IPS DF 6.9 (cell line): ENCODE measurements around the gene GLA.

ENCODE experiments used
- DNase-seq: peaks from one replicate; pipeline ENCODE4 v3.0.0-alpha.2; 2013; ENCODE audit warnings: low read depth, low spot score
- H3K27ac ChIP-seq: one replicate; pipeline ENCODE4 v1.5.1; 2013; ENCODE audit warnings: low read length, control low read depth
- H3K27me3 ChIP-seq: 2 replicates; pipeline ENCODE4 v1.6.1; 2013; ENCODE audit warnings: mild to moderate bottlenecking, low read length; ENCODE audit not compliant: control insufficient read depth, insufficient read depth
- H3K36me3 ChIP-seq: 2 replicates; pipeline ENCODE4 v1.6.1; 2013; ENCODE audit warnings: low read length; ENCODE audit not compliant: control insufficient read depth, insufficient read depth
- H3K4me1 ChIP-seq: 2 replicates; pipeline ENCODE4 v1.6.1; 2013; ENCODE audit warnings: low read length; ENCODE audit not compliant: control insufficient read depth, insufficient read depth
- H3K4me3 ChIP-seq: 2 replicates; pipeline ENCODE4 v1.5.1; 2013; ENCODE audit warnings: mild to moderate bottlenecking, low read length
- H3K9me3 ChIP-seq: 2 replicates; pipeline ENCODE4 v1.6.1; 2013; ENCODE audit warnings: low read length, inconsistent platforms; ENCODE audit not compliant: control insufficient read depth, insufficient read depth
- WGBS: extraction: QIAGEN DNeasy Blood & Tissue Kit; methylation state at CpG from one replicate; pipeline ENCODE4 v1.1.7; 2013; ENCODE audit warnings: mixed read lengths, missing lambda C conversion rate; ENCODE audit not compliant: insufficient read length, insufficient coverage; 5-methylcytosine and 5-hydroxymethylcytosine counted together

Gene GLA

GRCh38 chrX:101407748-101408531 is at the start of gene GLA, which contains the start of gene HNRNPH2:
GLA (minus strand) TSS chrX:101407925; CDS start chrX:101407903, 22 bp downstream.
HNRNPH2 (plus strand) TSS chrX:101408222; CDS start chrX:101411989, 3,767 bp downstream.
- DNase-seq = peak; percentile 86
- Histone ChIP-seq H3K36me3 (peaks cover 8% of the 10 kb centered on the region; the same call in 1 of the 2 replicates), H3K9me3 (no peaks in the 10 kb centered on the region), H3K4me1 (no peaks in the 10 kb centered on the region), H3K27ac (no peak within 1 kb of the TSS), H3K4me3 (peak within 1 kb of the TSS; percentile 51; the same call in 1 of the 2 replicates), H3K27me3 (no peaks in the 10 kb centered on the region)
- WGBS = no CpG with 5 or more reads among the region's 47 CpGs

GRCh38 chrX:101452056-101452455 is 44.3 kb upstream of the GLA start:
- Histone ChIP-seq H3K27me3 (no peaks in the 10 kb centered on the region), H3K27ac (no peak overlapping the region), H3K36me3 (no peaks in the 10 kb centered on the region), H3K4me1 (no peaks in the 10 kb centered on the region), H3K4me3 (no peak overlapping the region), H3K9me3 (no peaks in the 10 kb centered on the region)
- no peak for DNase-seq
- WGBS = no CpG with 5 or more reads among the region's 3 CpGs

DNA sequence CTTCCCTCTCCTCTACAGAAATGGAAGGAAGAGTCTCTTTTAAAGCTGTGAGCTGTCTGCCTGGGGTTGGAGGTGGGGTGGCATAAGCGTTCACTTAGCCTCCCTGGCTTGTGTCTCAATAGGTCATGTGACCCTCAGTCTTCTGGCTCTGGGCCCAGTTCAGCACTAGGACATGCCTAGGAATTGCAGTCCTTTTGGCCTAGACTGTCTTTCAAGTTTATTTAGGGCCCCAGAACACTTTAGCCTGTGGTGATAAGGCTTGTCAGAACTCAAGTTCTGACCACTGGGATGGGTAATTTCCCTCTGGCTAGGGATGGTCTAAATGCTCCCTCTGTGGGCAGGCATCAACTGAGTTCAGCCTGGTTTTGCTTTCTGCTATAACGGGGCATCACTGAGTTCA is 43.2 kb upstream of the GLA start:
- Histone ChIP-seq H3K4me3 (no peak overlapping the region), H3K27ac (no peak overlapping the region), H3K36me3 (no peaks in the 10 kb centered on the region), H3K27me3 (no peaks in the 10 kb centered on the region), H3K9me3 (no peaks in the 10 kb centered on the region), H3K4me1 (no peaks in the 10 kb centered on the region)
- WGBS = no CpG with 5 or more reads among the region's 2 CpGs
- DNase-seq = no peak

DNA sequence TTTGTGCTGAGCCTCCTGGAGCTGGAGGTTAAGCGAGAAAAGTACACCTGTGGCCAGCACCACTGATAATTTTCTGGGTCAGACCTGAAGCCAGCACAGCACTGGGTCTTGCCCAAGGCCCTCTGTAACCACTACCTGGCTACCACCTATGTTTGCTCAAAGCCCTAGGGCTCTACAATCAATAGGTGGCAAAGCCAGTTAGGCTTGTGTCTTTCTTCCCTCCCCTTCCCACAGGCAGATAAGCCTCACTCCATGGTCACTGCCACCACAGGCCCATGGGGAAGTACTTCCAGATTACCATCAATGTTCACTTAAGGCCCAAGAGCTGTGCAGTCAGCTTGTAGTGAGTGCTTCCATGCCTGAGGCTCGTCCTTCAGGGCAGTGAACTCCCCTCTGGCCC is 42.4 kb upstream of the GLA start:
- no peak overlapping the region for H3K4me3 ChIP-seq
- H3K27ac ChIP-seq = no peak overlapping the region
- WGBS = no CpG with 5 or more reads among the region's 2 CpGs
- DNase-seq = no peak
- H3K36me3 ChIP-seq = no peaks in the 10 kb centered on the region
- H3K9me3 ChIP-seq = no peaks in the 10 kb centered on the region
- H3K27me3 ChIP-seq = no peaks in the 10 kb centered on the region
- H3K4me1 ChIP-seq = no peaks in the 10 kb centered on the region

DNA sequence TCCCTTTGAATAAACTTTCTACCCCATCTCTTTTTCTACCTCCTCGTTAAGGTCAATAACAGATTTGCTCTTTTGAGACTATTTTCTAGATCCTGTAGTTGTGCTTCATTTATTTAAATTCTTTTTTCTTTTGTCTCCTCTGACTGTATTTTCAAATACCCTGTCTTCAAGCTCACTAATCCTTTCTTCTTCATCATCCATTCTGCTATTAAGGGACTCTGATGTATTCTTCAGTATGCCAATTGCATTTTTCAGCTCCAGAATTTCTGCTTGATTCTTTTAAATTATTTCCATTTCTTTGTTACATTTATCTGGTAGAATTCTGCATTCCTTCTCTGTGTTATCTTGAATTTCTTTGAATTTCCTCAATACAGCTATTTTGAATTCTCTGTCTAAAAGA is 41.6 kb upstream of the GLA start:
- no peaks in the 10 kb centered on the region for H3K36me3 ChIP-seq
- H3K9me3 ChIP-seq = no peaks in the 10 kb centered on the region
- no peak overlapping the region for H3K27ac ChIP-seq
- H3K4me1 ChIP-seq = no peaks in the 10 kb centered on the region
- H3K4me3 ChIP-seq = no peak overlapping the region
- H3K27me3 ChIP-seq = no peaks in the 10 kb centered on the region
- no peak for DNase-seq
- WGBS = no CpG with 5 or more reads among the region's 1 CpG

- no peaks in the 10 kb centered on the region for H3K27me3 ChIP-seq
- no CpG with 5 or more reads among the region's 2 CpGs for WGBS
- H3K4me3 ChIP-seq = no peak overlapping the region
- H3K27ac ChIP-seq = no peak overlapping the region
- peaks cover 2% of the 10 kb centered on the region; the same call in 1 of the 2 replicates for H3K36me3 ChIP-seq
- H3K4me1 ChIP-seq = no peaks in the 10 kb centered on the region
- H3K9me3 ChIP-seq = no peaks in the 10 kb centered on the region
- no peak for DNase-seq
These were observed 34.4 kb upstream of the GLA start for GRCh38 chrX:101442085-101442484.

DNA sequence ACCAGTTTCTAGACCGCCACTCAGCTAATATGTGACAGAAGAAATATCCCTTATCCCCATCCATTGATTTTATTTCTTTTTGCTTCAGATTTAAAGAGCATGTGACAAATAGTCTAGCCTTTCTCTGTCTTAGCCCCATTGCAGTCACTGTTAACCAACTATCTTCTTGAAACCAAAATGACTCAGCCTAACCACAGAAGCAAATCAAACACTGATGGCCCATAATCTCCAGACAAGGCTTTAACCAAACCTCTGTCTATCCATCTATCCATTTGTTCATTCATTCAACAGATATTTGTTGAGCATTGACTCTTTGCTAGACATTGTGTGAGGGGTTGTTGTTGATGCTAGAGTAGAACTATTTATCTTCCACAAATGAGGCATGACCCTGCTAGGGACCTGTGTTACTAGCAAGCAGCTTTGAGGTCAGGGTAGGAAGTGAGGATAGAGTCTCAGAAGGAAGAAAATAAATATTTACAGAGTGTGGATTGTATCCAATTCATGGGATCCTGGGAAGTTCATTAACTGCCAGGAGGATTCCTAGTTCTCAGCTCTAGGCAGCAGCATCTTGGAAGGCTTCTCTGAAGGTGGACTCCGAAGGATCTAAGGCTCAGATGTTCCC is 22.8 kb upstream of the GLA start:
- no peak for DNase-seq
- H3K27me3 ChIP-seq = no peaks in the 10 kb centered on the region
- H3K36me3 ChIP-seq = no peaks in the 10 kb centered on the region
- no peaks in the 10 kb centered on the region for H3K9me3 ChIP-seq
- no CpG with 5 or more reads among the region's 2 CpGs for WGBS
- no peak overlapping the region for H3K4me3 ChIP-seq
- no peak overlapping the region for H3K27ac ChIP-seq
- H3K4me1 ChIP-seq = no peaks in the 10 kb centered on the region

DNA sequence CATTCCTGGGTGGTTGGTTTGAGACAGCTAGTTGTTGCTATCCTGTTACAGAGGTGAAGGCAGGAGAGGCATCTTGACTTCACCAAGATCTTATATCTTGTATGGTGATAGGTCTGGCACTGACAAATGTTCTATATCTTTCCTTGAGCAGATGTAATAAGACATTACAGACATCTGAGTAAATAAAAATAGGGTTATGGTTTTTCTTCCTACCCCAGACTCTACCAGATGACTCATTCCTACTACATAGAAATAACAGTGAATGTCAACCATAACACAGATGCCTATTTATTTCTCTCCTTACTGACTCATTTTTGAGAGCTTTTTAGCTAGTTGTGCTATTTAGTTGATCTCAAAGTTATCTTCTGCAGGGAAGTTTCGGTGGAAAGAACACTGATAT is 22.2 kb upstream of the GLA start:
- H3K4me1 ChIP-seq = no peaks in the 10 kb centered on the region
- no peaks in the 10 kb centered on the region for H3K27me3 ChIP-seq
- no peak overlapping the region for H3K4me3 ChIP-seq
- H3K36me3 ChIP-seq = no peaks in the 10 kb centered on the region
- WGBS = no CpG with 5 or more reads among the region's 1 CpG
- DNase-seq = no peak
- no peak overlapping the region for H3K27ac ChIP-seq
- H3K9me3 ChIP-seq = no peaks in the 10 kb centered on the region

DNA sequence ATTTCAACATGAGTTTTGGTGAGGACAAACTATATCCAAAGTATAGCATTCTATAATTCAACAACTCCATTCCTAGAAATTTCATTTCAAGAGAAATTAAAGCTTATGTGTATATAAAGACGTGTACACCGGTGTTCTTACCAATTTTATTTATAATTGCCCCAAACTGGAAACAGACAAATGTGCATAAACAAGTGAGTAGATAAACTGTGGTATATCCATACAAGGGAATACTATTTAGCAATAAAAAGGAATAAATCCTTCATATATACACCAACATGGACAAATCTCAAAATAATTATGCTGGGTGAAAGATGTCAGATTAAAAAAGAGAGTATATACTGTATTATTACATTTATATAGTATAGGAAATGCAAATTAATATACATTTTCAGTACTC is 20.2 kb upstream of the GLA start:
- DNase-seq = no peak
- H3K27ac ChIP-seq = no peak overlapping the region
- H3K27me3 ChIP-seq = no peaks in the 10 kb centered on the region
- no CpG with 5 or more reads among the region's 2 CpGs for WGBS
- H3K36me3 ChIP-seq = no peaks in the 10 kb centered on the region; the same call in 1 of the 2 replicates
- no peak overlapping the region for H3K4me3 ChIP-seq
- no peaks in the 10 kb centered on the region for H3K9me3 ChIP-seq
- H3K4me1 ChIP-seq = no peaks in the 10 kb centered on the region

DNA sequence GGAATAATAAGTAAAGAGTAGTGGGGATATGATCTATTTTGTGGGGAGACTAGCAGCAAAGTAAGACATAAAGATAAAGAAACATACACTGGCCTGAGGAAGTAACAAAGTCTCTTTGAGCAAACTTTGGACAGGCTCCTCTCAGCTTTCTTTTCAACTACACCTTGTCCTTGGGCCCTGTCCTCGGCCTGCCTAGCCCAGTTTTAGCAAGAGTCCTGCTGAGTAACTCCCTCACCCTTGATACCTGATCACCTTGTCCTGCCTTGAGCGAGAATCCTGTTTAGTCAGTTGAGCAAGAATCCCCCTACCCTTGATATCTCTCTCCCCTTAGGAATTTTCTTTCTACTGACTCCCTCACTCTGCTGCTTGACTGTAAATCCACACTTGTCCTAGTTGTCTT is 11.8 kb upstream of the GLA start:
- DNase-seq = no peak
- WGBS = no CpG with 5 or more reads among the region's 2 CpGs

More for the DNA sequence above, 11.8 kb upstream of the GLA start:
- Histone ChIP-seq H3K4me1 (peaks cover 2% of the 10 kb centered on the region; the same call in 1 of the 2 replicates), H3K27me3 (no peaks in the 10 kb centered on the region), H3K27ac (no peak overlapping the region), H3K4me3 (no peak overlapping the region), H3K9me3 (no peaks in the 10 kb centered on the region), H3K36me3 (no peaks in the 10 kb centered on the region; the same call in 1 of the 2 replicates)
